Measurements from ENCODE around the gene EMILIN2.

- TF ChIP-seq, protein P1, sequence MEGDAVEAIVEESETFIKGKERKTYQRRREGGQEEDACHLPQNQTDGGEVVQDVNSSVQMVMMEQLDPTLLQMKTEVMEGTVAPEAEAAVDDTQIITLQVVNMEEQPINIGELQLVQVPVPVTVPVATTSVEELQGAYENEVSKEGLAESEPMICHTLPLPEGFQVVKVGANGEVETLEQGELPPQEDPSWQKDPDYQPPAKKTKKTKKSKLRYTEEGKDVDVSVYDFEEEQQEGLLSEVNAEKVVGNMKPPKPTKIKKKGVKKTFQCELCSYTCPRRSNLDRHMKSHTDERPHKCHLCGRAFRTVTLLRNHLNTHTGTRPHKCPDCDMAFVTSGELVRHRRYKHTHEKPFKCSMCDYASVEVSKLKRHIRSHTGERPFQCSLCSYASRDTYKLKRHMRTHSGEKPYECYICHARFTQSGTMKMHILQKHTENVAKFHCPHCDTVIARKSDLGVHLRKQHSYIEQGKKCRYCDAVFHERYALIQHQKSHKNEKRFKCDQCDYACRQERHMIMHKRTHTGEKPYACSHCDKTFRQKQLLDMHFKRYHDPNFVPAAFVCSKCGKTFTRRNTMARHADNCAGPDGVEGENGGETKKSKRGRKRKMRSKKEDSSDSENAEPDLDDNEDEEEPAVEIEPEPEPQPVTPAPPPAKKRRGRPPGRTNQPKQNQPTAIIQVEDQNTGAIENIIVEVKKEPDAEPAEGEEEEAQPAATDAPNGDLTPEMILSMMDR (IDR thresholded peaks at IDR 0.05) = no peak
- no peak for TF ChIP-seq SP1 (CRISPR knock-in tag; conservative IDR thresholded peaks at IDR 0.05)
- no peak for TF ChIP-seq USF2 (CRISPR knock-in tag; IDR thresholded peaks at IDR 0.05)
Observed at GRCh38 chr18:2881840-2882195, 35.0 kb downstream of the EMILIN2 start.

Data from WTC11 (cell line).